HepG2 (cell line): Measurements from ENCODE around the gene TCEAL8. TPM values are rescaled to one million over a fixed set of nuclear protein-coding genes. Genes with fewer than 3 reads are reported as not detected.

Experiments used
- ATAC-seq: fragments of 200-7000 bp; cut with Tn5 transposase; 3 replicates; pipeline ENCODE4 v1.9.1; 2020; ENCODE audit warnings: mild to moderate bottlenecking, moderate library complexity
- Bru-seq: library from RNA; stranded (reverse); fragments of 400-500 nt; gene quantifications from one replicate; lab custom pipeline; 2021; lab: Mats Ljungman, UMichigan
- BruChase-seq, 2 experiments: library from RNA; stranded (reverse); fragments of 400-500 nt; gene quantifications; one replicate each; lab custom pipeline; 2021; lab: Mats Ljungman, UMichigan
- BruUV-seq: library from RNA; stranded (reverse); fragments of 400-500 nt; replicated peaks from 2 replicates; lab custom pipeline; 2021; lab: Mats Ljungman, UMichigan
- CTCF ChIA-PET: fragments of 300-600 bp; formaldehyde crosslinking; extraction: SDS; loops from one replicate; lab custom pipeline; 2021; ENCODE audit warnings: low total read pairs, inconsistent platforms, low intra/inter-chr PET ratio; lab: Yijun Ruan, JAX
- POLR2A ChIA-PET: fragments of 350-600 bp; sonication (Branson Sonifier 250); formaldehyde crosslinking; loops from one replicate; lab custom pipeline; 2020; ENCODE audit warnings: antibody characterized with exemption, inconsistent platforms; lab: Yijun Ruan, JAX
- DNase-seq: peaks from one replicate; pipeline ENCODE4 v3.0.0-alpha.2; 2015; ENCODE audit warnings: low spot score
- FAIRE-seq: peaks from 3 replicates; lab custom pipeline; 2011; peaks lifted over from hg19 to GRCh38; lab: Jason Lieb, UNC
- H2AFZ ChIP-seq: one replicate; pipeline ENCODE4 v1.6.1; 2011; ENCODE audit warnings: low read length, inconsistent platforms
- H3K27ac ChIP-seq: fragments of 300-600 bp; 3 replicates; pipeline ENCODE4 v1.8.0; 2011; ENCODE audit warnings: mixed run types, mild to moderate bottlenecking, mixed read lengths, low read length, inconsistent platforms; ENCODE audit not compliant: insufficient read depth; ENCODE audit errors: extremely low read length
- H3K27me3 ChIP-seq, 2 experiments: fragments of 200-600 bp in 1 of 2; 2 replicates in 1 of 2; 3 replicates in 1 of 2; pipeline versions ENCODE4 v1.6.0 to v1.8.0; 2011; ENCODE audit warnings: low read length in 2 of 2, mild to moderate bottlenecking in 2 of 2, moderate library complexity in 2 of 2, inconsistent platforms in 1 of 2; ENCODE audit not compliant: insufficient read depth in 2 of 2, control insufficient read depth in 1 of 2
- H3K36me3 ChIP-seq, 2 experiments: fragments of 200-600 bp in 1 of 2; replicated peaks in 1 of 2; 2 replicates in 1 of 2; 3 replicates in 1 of 2; pipeline versions ENCODE4 v1.5.1 to v1.8.0; 2011; ENCODE audit warnings: low read length in 2 of 2, inconsistent platforms in 1 of 2; ENCODE audit not compliant: insufficient read depth in 2 of 2, control insufficient read depth in 1 of 2
- H3K4me1 ChIP-seq: 2 replicates; pipeline ENCODE4 v1.5.1; 2012; ENCODE audit warnings: low read length, inconsistent platforms; ENCODE audit not compliant: insufficient read depth
- H3K4me2 ChIP-seq: 2 replicates; pipeline ENCODE4 v1.6.0; 2011; ENCODE audit warnings: low read depth, low read length, inconsistent platforms
- H3K4me3 ChIP-seq, 3 experiments: fragments of 200-600 bp in 1 of 3; sonication (generic), shearing (Covaris generic) in 1 of 3; replicated peaks in 1 of 3; 2 replicates each; pipeline ENCODE4 v1.5.1; 2011 to 2016; ENCODE audit warnings: low read length in 3 of 3, inconsistent platforms in 2 of 3, low read depth in 2 of 3, mild to moderate bottlenecking in 2 of 3, control low read depth in 1 of 3, mixed read lengths in 1 of 3; ENCODE audit not compliant: insufficient read depth in 1 of 3
- H3K79me2 ChIP-seq: one replicate; pipeline ENCODE4 v1.6.1; 2011; ENCODE audit warnings: low read length, inconsistent platforms; ENCODE audit not compliant: insufficient read depth
- H3K9ac ChIP-seq: 2 replicates; pipeline ENCODE4 v1.6.0; 2011; ENCODE audit warnings: mild to moderate bottlenecking, low read depth, low read length, inconsistent platforms; ENCODE audit not compliant: insufficient read depth
- H3K9me3 ChIP-seq: 2 replicates; pipeline ENCODE4 v1.5.1; 2012; ENCODE audit warnings: mild to moderate bottlenecking, low read length
- H4K20me1 ChIP-seq: 2 replicates; pipeline ENCODE4 v1.6.0; 2011; ENCODE audit warnings: inconsistent platforms, mild to moderate bottlenecking, low read length, moderate library complexity; ENCODE audit not compliant: insufficient read depth
- CREB1 ChIP-seq, 2 experiments: fragments of 450-650 bp in 1 of 2; IDR thresholded peaks; 2 replicates each; pipeline ENCODE4 v1.6.1; 2016 to 2017; ENCODE audit warnings: control low read depth in 1 of 2, mild to moderate bottlenecking in 1 of 2, missing compliant biosample characterization in 1 of 2, missing genetic modification characterization in 1 of 2
- FOSL2 ChIP-seq: sonication (generic); formaldehyde crosslinking; IDR thresholded peaks from 2 replicates; pipeline ENCODE4 v1.4.0; 2020; ENCODE audit warnings: missing genetic modification reagents
- JUN ChIP-seq: sonication (generic); formaldehyde crosslinking; IDR thresholded peaks from 2 replicates; pipeline ENCODE4 v1.4.0; 2020; ENCODE audit warnings: mild to moderate bottlenecking, missing genetic modification reagents
- KDM5B ChIP-seq: sonication (generic); formaldehyde crosslinking; IDR thresholded peaks from 2 replicates; pipeline ENCODE4 v1.4.0; 2020; ENCODE audit warnings: missing genetic modification reagents, mild to moderate bottlenecking, borderline replicate concordance
- MZF1 ChIP-seq: sonication (generic); formaldehyde crosslinking; IDR thresholded peaks from 2 replicates; pipeline ENCODE4 v1.8.1; 2023; ENCODE audit warnings: mild to moderate bottlenecking, missing genetic modification reagents, borderline replicate concordance
- POLR2A ChIP-seq, 2 experiments: IDR thresholded peaks; 2 replicates each; pipeline ENCODE4 v1.6.1; 2011; ENCODE audit warnings: low read depth in 2 of 2, low read length in 2 of 2, mild to moderate bottlenecking in 1 of 2, moderate library complexity in 1 of 2; ENCODE audit not compliant: insufficient read depth in 1 of 2
- POLR2AphosphoS5 ChIP-seq: IDR thresholded peaks from 2 replicates; pipeline ENCODE4 v1.6.1; 2012; ENCODE audit warnings: low read depth, low read length
- PRMT3 ChIP-seq: sonication (generic); formaldehyde crosslinking; IDR thresholded peaks from 2 replicates; pipeline ENCODE4 v1.8.1; 2022; ENCODE audit warnings: low read depth, mild to moderate bottlenecking, moderate library complexity, missing genetic modification reagents, borderline replicate concordance
- SAP130 ChIP-seq: IDR thresholded peaks from 2 replicates; pipeline ENCODE4 v1.6.1; 2016; ENCODE audit warnings: low read depth
- SIN3B ChIP-seq: fragments of 150-350 bp; IDR thresholded peaks from 2 replicates; pipeline ENCODE4 v1.6.1; 2014; ENCODE audit warnings: low read length
- SMYD3 ChIP-seq: sonication (generic); formaldehyde crosslinking; IDR thresholded peaks from 2 replicates; pipeline ENCODE4 v1.8.1; 2023; ENCODE audit warnings: mild to moderate bottlenecking, missing genetic modification reagents
- SNAI1 ChIP-seq: sonication (generic); formaldehyde crosslinking; IDR thresholded peaks from 2 replicates; pipeline ENCODE4 v1.5.0; 2020; ENCODE audit warnings: mild to moderate bottlenecking, missing genetic modification reagents, borderline replicate concordance
- SPEN ChIP-seq: sonication (generic); formaldehyde crosslinking; IDR thresholded peaks from 2 replicates; pipeline ENCODE4 v1.5.1; 2020; ENCODE audit warnings: low read depth, mild to moderate bottlenecking, missing genetic modification reagents
- SUZ12 ChIP-seq: fragments of 150-350 bp; IDR thresholded peaks from 2 replicates; pipeline ENCODE4 v1.6.1; 2014; ENCODE audit warnings: low read depth, low read length
- TBL1XR1 ChIP-seq: fragments of 150-350 bp; IDR thresholded peaks from 2 replicates; pipeline ENCODE4 v1.6.1; 2014; ENCODE audit warnings: borderline replicate concordance, low read length; ENCODE audit not compliant: partially characterized antibody
- ZFX ChIP-seq: sonication (generic); formaldehyde crosslinking; IDR thresholded peaks from 2 replicates; pipeline ENCODE4 v1.4.0; 2020; ENCODE audit warnings: mild to moderate bottlenecking, low read depth, missing genetic modification reagents, moderate library complexity
- ZFY ChIP-seq: sonication (generic); formaldehyde crosslinking; IDR thresholded peaks from 2 replicates; pipeline ENCODE4 v1.4.0; 2020; ENCODE audit warnings: missing genetic modification reagents
- ZNF547 ChIP-seq: sonication (generic); formaldehyde crosslinking; IDR thresholded peaks from 2 replicates; pipeline ENCODE4 v1.5.1; 2020; ENCODE audit warnings: mild to moderate bottlenecking, missing genetic modification reagents
- ZNF790 ChIP-seq: sonication (generic); formaldehyde crosslinking; IDR thresholded peaks from 2 replicates; pipeline ENCODE4 v1.8.0; 2022; ENCODE audit warnings: missing genetic modification reagents, mild to moderate bottlenecking, borderline replicate concordance
- WGBS: methylation state at CpG from one replicate; pipeline ENCODE4 v1.1.6; 2017; ENCODE audit warnings: low lambda C conversion rate; 5-methylcytosine and 5-hydroxymethylcytosine counted together
- in situ Hi-C: cut with HindIII; loops from 2 replicates; pipeline ENCODE4 v1.10.0; 2017; ENCODE audit warnings: low pct_unique_long_range_greater_than_20kb; ENCODE audit not compliant: extremely low pct_ligation_motif_present
- intact Hi-C: fragments of 100-400 bp; cut with micrococcal nuclease; formaldehyde crosslinking; loops from one replicate; pipeline ENCODE4 v1.10.0; 2022; ENCODE audit not compliant: unreplicated experiment
- long read RNA-seq, 2 experiments: library from RNA in 1 of 2; library from polyadenylated mRNA in 1 of 2; stranded (forward) in 1 of 2; unstranded in 1 of 2; transcript quantifications; one replicate each; pipeline ENCODE4 v2.0.0, GENCODE V29; 2019 to 2022
- polyA minus RNA-seq, 3 experiments: library from RNA; depleted of rRNA, polyadenylated mRNA; stranded (reverse); fragments of >200 nt; gene quantifications; 2 replicates each; pipeline ENCODE4 v1.2.3, GENCODE V29; 2011; ENCODE audit warnings: low replicate concordance in 1 of 3
- polyA plus RNA-seq, 8 experiments: library from polyadenylated mRNA; depleted of rRNA in 3 of 8; stranded (reverse) in 7 of 8; unstranded in 1 of 8; fragments of >200 nt; fragmentation: Illumina TruSeq in 4 of 8; extraction: Trizol in 4 of 8; gene quantifications; 2 replicates each; pipeline versions ENCODE4 v1.2.1 to v1.2.3, GENCODE V29; 2011 to 2016; ENCODE audit warnings: low read depth in 4 of 8, missing spikeins in 1 of 8, mixed read lengths in 1 of 8; ENCODE audit not compliant: insufficient read depth in 1 of 8
- total RNA-seq, 5 experiments: library from RNA; depleted of rRNA; stranded (reverse); fragments of >200 nt; fragmentation: Illumina TruSeq; extraction: Trizol; gene quantifications; 2 replicates each; pipeline ENCODE4 v1.2.3, GENCODE V29; 2016; ENCODE audit warnings: low read depth in 1 of 5
- TF ChIP-seq, protein P1 (sequence below): IDR thresholded peaks from 2 replicates; pipeline ENCODE4 v1.6.1; 2012; ENCODE audit warnings: inconsistent platforms

Gene TCEAL8
- 40.8 and 60.5 TPM in 2 replicates for total RNA-seq (2016; rRNA removed; fragmentation: Illumina TruSeq; extraction: Trizol)
- total RNA-seq (2016; cell fraction: cytosol; rRNA removed; fragmentation: Illumina TruSeq; extraction: Trizol; ENCODE audit: low read depth) = 13.3 and 13.6 TPM in 2 replicates
- 40.2 and 68.3 TPM in 2 replicates for total RNA-seq (2016; cell fraction: insoluble cytoplasmic fraction; rRNA removed; fragmentation: Illumina TruSeq; extraction: Trizol)
- total RNA-seq (2016; cell fraction: membrane; rRNA removed; fragmentation: Illumina TruSeq; extraction: Trizol) = 25.7 and 27.8 TPM in 2 replicates
- total RNA-seq (2016; cell fraction: nucleus; rRNA removed; fragmentation: Illumina TruSeq; extraction: Trizol) = 16.3 and 17.0 TPM in 2 replicates
- 12.7 and 20.0 TPM in 2 replicates for polyA plus RNA-seq (2011; rRNA removed)
- polyA plus RNA-seq (2011; cell fraction: cytosol; rRNA removed) = 6.7 and 14.0 TPM in 2 replicates
- 1.8 and 3.1 TPM in 2 replicates for polyA plus RNA-seq (2011; cell fraction: nucleus; rRNA removed)
- polyA plus RNA-seq (2012) = 31.9 and 55.7 TPM in 2 replicates
- 12.4 and 13.5 TPM in 2 replicates for polyA plus RNA-seq (2016; cell fraction: cytosol; fragmentation: Illumina TruSeq; extraction: Trizol; ENCODE audit: low read depth)
- 76.0 and 88.5 TPM in 2 replicates for polyA plus RNA-seq (2016; cell fraction: insoluble cytoplasmic fraction; fragmentation: Illumina TruSeq; extraction: Trizol; ENCODE audit: low read depth)
- 25.8 and 26.0 TPM in 2 replicates for polyA plus RNA-seq (2016; cell fraction: membrane; fragmentation: Illumina TruSeq; extraction: Trizol; ENCODE audit: low read depth)
- 25.8 and 26.9 TPM in 2 replicates for polyA plus RNA-seq (2016; cell fraction: nucleus; fragmentation: Illumina TruSeq; extraction: Trizol; ENCODE audit: insufficient read depth, low read depth)
- 1.7 and 2.6 TPM in 2 replicates for polyA minus RNA-seq (2011; rRNA and poly(A)+ RNA removed; ENCODE audit: low replicate concordance)
- 8.1 and 9.1 TPM in 2 replicates for polyA minus RNA-seq (2011; cell fraction: cytosol; rRNA and poly(A)+ RNA removed)
- 5.2 and 6.5 TPM in 2 replicates for polyA minus RNA-seq (2011; cell fraction: nucleus; rRNA and poly(A)+ RNA removed)
- Bru-seq, nascent RNA = percentile 65 among the genes with signal in this experiment
- BruChase-seq, experiment 1, labeled RNA remaining after a 6-hour chase = percentile 86 among the genes with signal in this experiment
- BruChase-seq, experiment 2, labeled RNA remaining after a 2-hour chase = percentile 89 among the genes with signal in this experiment
- long read RNA-seq, experiment 1, transcript TCEAL8-201 (2 exons, 1,131 nt) = minor isoform, 12 of 35 reads
- long read RNA-seq, experiment 1, transcript TCEAL8-202 (3 exons, 1,222 nt) = major isoform, 22 of 35 reads
- long read RNA-seq, experiment 1, partial matches to known transcripts = 0 of 35 reads
- long read RNA-seq, experiment 1, other reads (novel, unspliced or antisense) = 1 of 35 reads
- long read RNA-seq, experiment 2, transcript TCEAL8-201 (2 exons, 1,131 nt) = minor isoform, 5 of 44 reads
- long read RNA-seq, experiment 2, transcript TCEAL8-202 (3 exons, 1,222 nt) = major isoform, 17 of 44 reads
- long read RNA-seq, experiment 2, partial matches to known transcripts = 20 of 44 reads
- long read RNA-seq, experiment 2, other reads (novel, unspliced or antisense) = 2 of 44 reads

GRCh38 chrX:103254921-103255493, at the start of gene TCEAL8:
TCEAL8 (minus strand) TSS chrX:103255155; CDS start chrX:103253979, 1,176 bp downstream.
- Histone ChIP-seq H3K27ac (peak within 1 kb of the TSS; percentile 79), H3K27me3 (no peaks in the 10 kb centered on the region), H3K4me1 (peaks cover 50% of the 10 kb centered on the region), H3K4me2 (peak within 1 kb of the TSS; percentile 82), H3K4me3 (peak within 1 kb of the TSS; percentile 63 to 75 (median 68)), H4K20me1 (no peaks in the 10 kb centered on the region), H3K79me2 (no peaks in the 10 kb centered on the region), H3K9ac (peak within 1 kb of the TSS; percentile 77), H2AFZ (peak within 1 kb of the TSS; percentile 78), H3K36me3 (no peaks in the 10 kb centered on the region), H3K9me3 (no peaks in the 10 kb centered on the region)
- WGBS = 0% methylated on average over 13 of the region's 22 CpGs
- CTCF ChIA-PET = no interaction called here
- BruUV-seq = no TSS peak
- intact Hi-C loops = no loop called here
- in situ Hi-C loops = no loop called here
- POLR2A ChIA-PET = no interaction called here
- peak; percentile 84 for ATAC-seq
- peak; percentile 53 for DNase-seq
- peak; percentile 95 for FAIRE-seq
- TF ChIP-seq SIN3B = no peak
- peak; percentile 20; the same call in 1 of the 2 replicates for TF ChIP-seq FOSL2 (CRISPR knock-in tag)
- peak; percentile 20; the same call in 1 of the 2 replicates for TF ChIP-seq SPEN
- no peak for TF ChIP-seq JUN (CRISPR knock-in tag)
- no peak for TF ChIP-seq SMYD3 (CRISPR knock-in tag)
- TF ChIP-seq POLR2A (IDR thresholded peaks at IDR 0.05; ENCODE audit: insufficient read depth in 1 of 2, low read depth in 2 of 2, low read length in 2 of 2) = peak; percentile 39 to 56; a peak in 2 of 4 replicates
- peak; percentile 48 for TF ChIP-seq ZFY (CRISPR knock-in tag)
- peak; percentile 72 for TF ChIP-seq POLR2AphosphoS5
- TF ChIP-seq ZNF547 (CRISPR knock-in tag) = no peak
- TF ChIP-seq PRMT3 (CRISPR knock-in tag) = no peak
- TF ChIP-seq KDM5B (CRISPR knock-in tag) = no peak
- no peak for TF ChIP-seq ZNF790 (CRISPR knock-in tag)
- no peak for TF ChIP-seq TBL1XR1
- peak; percentile 23 for TF ChIP-seq SAP130
- no peak for TF ChIP-seq MZF1
- TF ChIP-seq, protein P1, sequence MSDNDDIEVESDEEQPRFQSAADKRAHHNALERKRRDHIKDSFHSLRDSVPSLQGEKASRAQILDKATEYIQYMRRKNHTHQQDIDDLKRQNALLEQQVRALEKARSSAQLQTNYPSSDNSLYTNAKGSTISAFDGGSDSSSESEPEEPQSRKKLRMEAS = 0 out of 2 replicates have a peak, but pooled peaks have one; percentile 14
- TF ChIP-seq SUZ12 = no peak
- TF ChIP-seq CREB1 (IDR thresholded peaks at IDR 0.05) = peak; percentile 78
- peak; percentile 83 for TF ChIP-seq CREB1 (CRISPR knock-in tag; IDR thresholded peaks at IDR 0.05)
- TF ChIP-seq ZFX (CRISPR knock-in tag) = peak; percentile 61
- no peak for TF ChIP-seq SNAI1 (CRISPR knock-in tag)
